Measurements from ENCODE around the gene ORC5. TPM values are rescaled to one million over a fixed set of nuclear protein-coding genes. Genes with fewer than 3 reads are reported as not detected.

Gene ORC5
- total RNA-seq, 4 donors from 2014 or later, result 10.5 to 28.7 (median 13.5) TPM

DNA sequence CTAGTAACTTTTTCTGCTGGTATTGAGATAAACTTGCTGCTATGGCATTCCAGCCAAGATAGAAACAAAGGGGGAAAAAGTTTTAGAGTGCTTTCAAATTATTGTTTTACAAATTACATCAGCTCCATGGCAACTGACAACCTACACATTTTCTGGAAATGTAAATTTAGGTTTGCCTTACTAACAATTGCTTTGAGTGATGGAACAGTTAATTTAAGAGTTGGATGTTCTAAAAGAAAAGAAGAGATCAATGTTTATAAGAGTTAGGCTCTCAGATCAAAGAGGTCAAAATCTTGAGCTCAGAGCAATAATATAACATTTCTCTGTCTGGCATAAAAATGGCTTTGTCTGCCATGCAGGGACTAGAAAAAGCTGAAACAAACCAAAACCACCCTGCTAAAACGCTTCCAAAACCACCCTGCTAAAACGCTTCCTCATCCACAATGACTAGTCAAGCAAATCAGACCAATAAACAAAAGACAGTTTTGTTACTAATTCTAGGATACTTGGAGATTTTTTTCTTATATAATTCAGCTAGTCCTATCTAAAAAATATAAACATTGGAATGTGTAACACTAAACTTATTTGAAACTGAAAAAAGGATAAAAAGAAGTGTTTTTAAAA lies 32.3 kb downstream of the ORC5 start:
- H3K4me1 ChIP-seq, result no peaks in the 10 kb centered on the region
- H3K27ac ChIP-seq, result no peak overlapping the region
- H3K27me3 ChIP-seq, result no peaks in the 10 kb centered on the region
- H3K4me3 ChIP-seq, result no peak overlapping the region
- WGBS, result 69% methylated on average over 2 of the region's 2 CpGs
- peaks cover 20% of the 10 kb centered on the region for H3K36me3 ChIP-seq
- no peak for DNase-seq (ENCODE audit: low spot score in 2 of 2)
- TF ChIP-seq EP300 (IDR thresholded peaks at IDR 0.05), result no peak
- TF ChIP-seq, protein P1, sequence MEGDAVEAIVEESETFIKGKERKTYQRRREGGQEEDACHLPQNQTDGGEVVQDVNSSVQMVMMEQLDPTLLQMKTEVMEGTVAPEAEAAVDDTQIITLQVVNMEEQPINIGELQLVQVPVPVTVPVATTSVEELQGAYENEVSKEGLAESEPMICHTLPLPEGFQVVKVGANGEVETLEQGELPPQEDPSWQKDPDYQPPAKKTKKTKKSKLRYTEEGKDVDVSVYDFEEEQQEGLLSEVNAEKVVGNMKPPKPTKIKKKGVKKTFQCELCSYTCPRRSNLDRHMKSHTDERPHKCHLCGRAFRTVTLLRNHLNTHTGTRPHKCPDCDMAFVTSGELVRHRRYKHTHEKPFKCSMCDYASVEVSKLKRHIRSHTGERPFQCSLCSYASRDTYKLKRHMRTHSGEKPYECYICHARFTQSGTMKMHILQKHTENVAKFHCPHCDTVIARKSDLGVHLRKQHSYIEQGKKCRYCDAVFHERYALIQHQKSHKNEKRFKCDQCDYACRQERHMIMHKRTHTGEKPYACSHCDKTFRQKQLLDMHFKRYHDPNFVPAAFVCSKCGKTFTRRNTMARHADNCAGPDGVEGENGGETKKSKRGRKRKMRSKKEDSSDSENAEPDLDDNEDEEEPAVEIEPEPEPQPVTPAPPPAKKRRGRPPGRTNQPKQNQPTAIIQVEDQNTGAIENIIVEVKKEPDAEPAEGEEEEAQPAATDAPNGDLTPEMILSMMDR (IDR thresholded peaks at IDR 0.05), result no peak
- no peak for TF ChIP-seq POLR2A (IDR thresholded peaks at IDR 0.05)
- TF ChIP-seq POLR2AphosphoS5 (IDR thresholded peaks at IDR 0.05), result no peak
- no peaks in the 10 kb centered on the region for H3K9me3 ChIP-seq

DNA sequence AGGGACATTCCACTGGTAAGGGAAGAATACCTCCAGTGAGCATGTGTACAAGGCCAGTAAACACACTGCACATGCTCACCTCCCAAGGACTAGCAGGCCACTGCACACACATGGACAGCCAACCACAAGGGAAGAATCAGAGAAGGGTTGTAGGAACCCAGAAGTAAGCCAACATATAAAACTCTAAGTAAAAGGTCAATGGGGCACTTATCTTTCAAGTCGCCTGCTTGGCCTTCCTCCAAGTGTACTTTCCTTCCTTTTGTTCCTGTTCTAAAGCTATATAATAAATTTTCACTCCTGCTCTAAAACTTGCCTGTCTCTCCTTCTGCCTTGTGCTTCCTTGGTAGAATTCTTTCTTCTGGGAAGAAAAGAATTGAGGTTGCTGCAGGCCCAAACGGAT lies 33.0 kb downstream of the ORC5 start:
- no peaks in the 10 kb centered on the region for H3K27me3 ChIP-seq
- no peak overlapping the region for H3K4me3 ChIP-seq
- H3K4me1 ChIP-seq, result no peaks in the 10 kb centered on the region
- TF ChIP-seq POLR2A (IDR thresholded peaks at IDR 0.05) (no peak), EP300 (IDR thresholded peaks at IDR 0.05) (no peak), POLR2AphosphoS5 (IDR thresholded peaks at IDR 0.05) (no peak)
- TF ChIP-seq, protein P1 (IDR thresholded peaks at IDR 0.05), result no peak
- DNase-seq (ENCODE audit: low spot score in 2 of 2), result no peak
- no peak overlapping the region for H3K27ac ChIP-seq
- peaks cover 18% of the 10 kb centered on the region for H3K36me3 ChIP-seq
- no peaks in the 10 kb centered on the region for H3K9me3 ChIP-seq
- 70% methylated on average over 2 of the region's 2 CpGs for WGBS

DNA sequence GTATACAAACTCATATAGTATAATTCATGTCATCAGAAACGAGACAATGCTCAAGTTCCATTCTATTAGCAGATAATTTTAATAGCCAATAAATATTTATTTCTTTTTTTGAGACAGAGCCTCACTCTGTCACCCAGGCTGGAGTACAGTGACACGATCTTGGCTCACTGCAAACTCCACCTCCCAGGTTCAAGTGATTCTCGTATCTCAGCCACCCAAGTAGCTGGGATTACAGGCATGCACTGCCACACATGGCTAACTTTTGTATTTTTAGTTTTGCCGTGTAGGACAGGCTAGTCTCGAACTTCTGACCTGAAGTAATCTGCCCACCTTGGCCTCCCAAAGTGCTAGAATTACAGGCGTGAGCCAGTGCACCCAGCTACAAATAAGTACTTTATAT lies 45.7 kb downstream of the ORC5 start:
- TF ChIP-seq POLR2A (IDR thresholded peaks at IDR 0.05) (no peak), POLR2AphosphoS5 (IDR thresholded peaks at IDR 0.05) (no peak), EP300 (IDR thresholded peaks at IDR 0.05) (no peak)
- TF ChIP-seq, protein P1 (IDR thresholded peaks at IDR 0.05), result no peak
- peaks cover 28% of the 10 kb centered on the region for H3K36me3 ChIP-seq
- 81% methylated on average over 6 of the region's 6 CpGs for WGBS

DNA sequence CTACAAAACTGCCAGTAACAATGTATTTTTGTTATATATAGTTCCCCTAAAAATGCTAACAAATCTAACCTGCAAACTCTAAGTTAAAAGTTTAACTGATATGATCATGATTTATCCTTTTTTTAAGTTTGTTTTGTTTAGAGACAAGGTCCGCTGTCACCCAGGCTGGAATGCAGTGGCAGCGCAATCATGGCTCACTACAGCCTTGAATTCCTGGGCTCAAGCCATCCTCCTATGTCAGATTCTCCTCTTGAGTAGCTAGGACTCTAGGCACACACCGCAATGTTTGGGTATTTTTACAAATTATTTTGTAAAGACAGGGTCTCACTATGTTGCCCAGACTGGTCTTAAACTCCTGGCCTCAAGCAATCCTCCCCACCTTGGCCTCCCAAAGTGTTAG lies 46.6 kb downstream of the ORC5 start:
- no peak for DNase-seq (ENCODE audit: low spot score in 2 of 2)
- Histone ChIP-seq H3K27me3 (no peaks in the 10 kb centered on the region), H3K9me3 (no peaks in the 10 kb centered on the region), H3K27ac (no peak overlapping the region), H3K36me3 (peaks cover 28% of the 10 kb centered on the region), H3K4me3 (no peak overlapping the region), H3K4me1 (no peaks in the 10 kb centered on the region)
- WGBS, result 93% methylated on average over 3 of the region's 3 CpGs
- TF ChIP-seq, protein P1 (IDR thresholded peaks at IDR 0.05), result no peak
- TF ChIP-seq POLR2AphosphoS5 (IDR thresholded peaks at IDR 0.05) (no peak), EP300 (IDR thresholded peaks at IDR 0.05) (no peak), POLR2A (IDR thresholded peaks at IDR 0.05) (no peak)

More for the DNA sequence above, 45.7 kb downstream of the ORC5 start:
- Histone ChIP-seq H3K27me3 (no peaks in the 10 kb centered on the region), H3K9me3 (no peaks in the 10 kb centered on the region), H3K4me1 (no peaks in the 10 kb centered on the region), H3K27ac (no peak overlapping the region), H3K4me3 (no peak overlapping the region)
- no peak for DNase-seq (ENCODE audit: low spot score in 2 of 2)

DNA sequence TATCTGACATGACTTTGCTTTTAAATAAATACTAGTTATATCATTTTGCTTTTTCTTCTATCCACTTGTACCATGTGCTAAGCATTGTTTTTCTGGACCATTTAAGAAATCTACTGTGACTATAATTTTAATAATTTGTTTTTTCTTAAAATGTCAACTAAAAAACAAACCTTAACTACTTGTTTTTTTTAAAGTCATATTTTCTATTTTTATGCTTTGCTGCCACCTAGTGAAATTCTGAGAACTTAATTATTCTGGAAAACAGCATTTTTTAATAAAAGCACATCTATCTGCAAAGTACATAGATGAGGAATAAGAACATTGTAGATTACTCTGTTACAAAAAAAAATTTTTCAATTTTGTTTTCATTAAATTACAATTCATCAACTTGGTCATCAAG lies 47.4 kb downstream of the ORC5 start:
- no peak for DNase-seq (ENCODE audit: low spot score in 2 of 2)
- H3K9me3 ChIP-seq, result no peaks in the 10 kb centered on the region
- no peak overlapping the region for H3K4me3 ChIP-seq
- H3K4me1 ChIP-seq, result no peaks in the 10 kb centered on the region
- peaks cover 22% of the 10 kb centered on the region for H3K36me3 ChIP-seq
- H3K27me3 ChIP-seq, result no peaks in the 10 kb centered on the region
- no peak for TF ChIP-seq POLR2AphosphoS5 (IDR thresholded peaks at IDR 0.05)
- TF ChIP-seq POLR2A (IDR thresholded peaks at IDR 0.05), result no peak
- no peak for TF ChIP-seq EP300 (IDR thresholded peaks at IDR 0.05)
- TF ChIP-seq, protein P1 (IDR thresholded peaks at IDR 0.05), result no peak
- no peak overlapping the region for H3K27ac ChIP-seq

Data from suprapubic skin (tissue), 4 donors.